Brain microvascular endothelial cell (primary cell): ENCODE results near the gene VDAC1.
A peak's percentile ranks its signal among the peaks of the same experiment; 100 is the strongest.

ENCODE experiments used
- DNase-seq: peaks from one replicate; pipeline ENCODE4 v3.0.0-alpha.2; 2020
- H3K27ac ChIP-seq: fragments of 250-450 bp; sonication (Bioruptor Pico); 2 replicates; pipeline ENCODE4 v1.5.1; 2020; ENCODE audit warnings: mild to moderate bottlenecking, moderate library complexity
- H3K27me3 ChIP-seq: fragments of 250-450 bp; sonication (Bioruptor Pico); replicated peaks from 2 replicates; pipeline ENCODE4 v1.5.1; 2020; ENCODE audit warnings: mild to moderate bottlenecking
- H3K36me3 ChIP-seq: fragments of 250-450 bp; sonication (Bioruptor Pico); replicated peaks from 2 replicates; pipeline ENCODE4 v1.5.1; 2020; ENCODE audit warnings: mild to moderate bottlenecking
- H3K4me3 ChIP-seq: 2 replicates; pipeline ENCODE4 v1.5.1; 2011; ENCODE audit warnings: low read depth, mild to moderate bottlenecking, control low read depth, low read length, moderate library complexity
- CTCF ChIP-seq: IDR thresholded peaks from 2 replicates; pipeline ENCODE4 v1.5.1; 2011; ENCODE audit warnings: low read depth, mild to moderate bottlenecking, moderate library complexity, low read length, control low read depth, inconsistent platforms; ENCODE audit errors: missing control alignments
- in situ Hi-C: cut with HindIII; loops from 2 replicates; pipeline ENCODE4 v1.10.0; 2017; ENCODE audit warnings: low sequenced_read_pairs, low pct_ligation_motif_present

The VDAC1 gene

GRCh38 chr5:134027288-134027615 is 22.5 kb upstream of the VDAC1 start:
- Histone ChIP-seq H3K36me3 (no peaks in the 10 kb centered on the region), H3K27me3 (no peaks in the 10 kb centered on the region), H3K4me3 (no peak overlapping the region), H3K27ac (no peak overlapping the region)
- no peak for TF ChIP-seq CTCF
- no peak for DNase-seq
- in situ Hi-C loops: loop anchor here (25.0 kb wide), 1 partner anchor 110 kb away; no protein-coding TSS in a partner anchor

GRCh38 chr5:134026521-134027287 is 21.9 kb upstream of the VDAC1 start:
- Histone ChIP-seq H3K27ac (no peak overlapping the region), H3K4me3 (no peak overlapping the region), H3K27me3 (no peaks in the 10 kb centered on the region), H3K36me3 (no peaks in the 10 kb centered on the region)
- peak; percentile 71 for DNase-seq
- in situ Hi-C loops: loop anchor here (25.0 kb wide), 1 partner anchor 111 kb away; no protein-coding TSS in a partner anchor
- peak; percentile 80 for TF ChIP-seq CTCF

- in situ Hi-C loops: loop anchor here (25.0 kb wide), 1 partner anchor 112 kb away; no protein-coding TSS in a partner anchor
- no peak for TF ChIP-seq CTCF
Measured at GRCh38 chr5:134025786-134026185, 21.0 kb upstream of the VDAC1 start.

GRCh38 chr5:134024811-134025210 is 20.0 kb upstream of the VDAC1 start:
- Histone ChIP-seq H3K36me3 (no peaks in the 10 kb centered on the region), H3K27ac (no peak overlapping the region), H3K4me3 (no peak overlapping the region), H3K27me3 (no peaks in the 10 kb centered on the region)
- in situ Hi-C loops: loop anchor here (25.0 kb wide), 1 partner anchor 112 kb away; no protein-coding TSS in a partner anchor
- no peak for TF ChIP-seq CTCF
- no peak for DNase-seq

More at GRCh38 chr5:134025786-134026185, 21.0 kb upstream of the VDAC1 start:
- H3K4me3 ChIP-seq: no peak overlapping the region
- H3K36me3 ChIP-seq: no peaks in the 10 kb centered on the region
- DNase-seq: no peak
- H3K27ac ChIP-seq: no peak overlapping the region
- no peaks in the 10 kb centered on the region for H3K27me3 ChIP-seq

- no peak overlapping the region for H3K4me3 ChIP-seq
- no peaks in the 10 kb centered on the region for H3K27me3 ChIP-seq
- DNase-seq: no peak
- in situ Hi-C loops: no loop called here
- no peaks in the 10 kb centered on the region for H3K36me3 ChIP-seq
- no peak for TF ChIP-seq CTCF
- H3K27ac ChIP-seq: no peak overlapping the region
Measured at GRCh38 chr5:134022333-134022732, 17.6 kb upstream of the VDAC1 start.
